Natural killer cell (primary cell): Measurements from ENCODE around the gene PRKN. TPM values are rescaled to one million over a fixed set of nuclear protein-coding genes. Genes with fewer than 3 reads are reported as not detected.

Experiments
- ATAC-seq, 3 donors: fragments of 150-1000 bp in 2 of 3; fragments of 200-7000 bp in 1 of 3; cut with Tn5 transposase; 1 replicate in 1 of 3; 2 replicates in 2 of 3; pipeline ENCODE4 v1.10.0; 2021; ENCODE audit warnings: mild to moderate bottlenecking in 2 of 3, moderate library complexity in 2 of 3
- DNase-seq, 2 donors: peaks; one replicate each; pipeline versions ENCODE4 v3.0.0 to v3.0.0-alpha.2; 2013 to 2021; ENCODE audit warnings: mixed read lengths in 1 of 2
- H3K27ac ChIP-seq: one replicate; pipeline ENCODE4 v1.5.1; 2013; ENCODE audit warnings: mild to moderate bottlenecking, low read length
- H3K27me3 ChIP-seq: one replicate; pipeline ENCODE4 v1.6.1; 2013; ENCODE audit warnings: low read length; ENCODE audit not compliant: control insufficient read depth, insufficient read depth
- H3K36me3 ChIP-seq: one replicate; pipeline ENCODE4 v1.6.1; 2013; ENCODE audit warnings: low read length; ENCODE audit not compliant: control insufficient read depth, insufficient read depth
- H3K4me1 ChIP-seq: one replicate; pipeline ENCODE4 v1.6.1; 2013; ENCODE audit warnings: low read length; ENCODE audit not compliant: control insufficient read depth, insufficient read depth
- H3K4me3 ChIP-seq: one replicate; pipeline ENCODE4 v1.5.1; 2013; ENCODE audit warnings: low read length
- H3K9me3 ChIP-seq: one replicate; pipeline ENCODE4 v1.6.1; 2013; ENCODE audit warnings: low read length; ENCODE audit not compliant: control insufficient read depth, insufficient read depth
- H3K27ac Mint-ChIP-seq, 2 donors: one replicate each; pipeline ENCODE4 v1.8.0; 2022; ENCODE audit warnings: mild to moderate bottlenecking in 2 of 2, mixed read lengths in 2 of 2, moderate library complexity in 1 of 2
- H3K27me3 Mint-ChIP-seq, 2 donors: one replicate each; pipeline ENCODE4 v1.8.0; 2022; ENCODE audit warnings: low read depth in 2 of 2, mixed read lengths in 2 of 2
- H3K36me3 Mint-ChIP-seq: one replicate; pipeline ENCODE4 v1.8.0; 2022; ENCODE audit warnings: mixed read lengths
- H3K4me1 Mint-ChIP-seq, 2 donors: one replicate each; pipeline ENCODE4 v1.8.0; 2022; ENCODE audit warnings: mixed read lengths in 2 of 2
- H3K4me3 Mint-ChIP-seq: one replicate; pipeline ENCODE4 v1.8.0; 2022; ENCODE audit warnings: mild to moderate bottlenecking, moderate library complexity, mixed read lengths
- H3K9me3 Mint-ChIP-seq, 2 donors: one replicate each; pipeline ENCODE4 v1.8.0; 2022; ENCODE audit warnings: mixed read lengths in 2 of 2
- WGBS: methylation state at CpG from one replicate; pipeline ENCODE4 v1.1.7; 2013; ENCODE audit warnings: missing lambda C conversion rate; ENCODE audit not compliant: insufficient coverage; 5-methylcytosine and 5-hydroxymethylcytosine counted together
- intact Hi-C: fragments of 100-400 bp; cut with micrococcal nuclease; formaldehyde crosslinking; loops from one replicate; pipeline ENCODE4 v1.14.2; 2022
- total RNA-seq, 4 donors: library from RNA; stranded (reverse); fragments of 120-200 nt in 1 of 4; gene quantifications; one replicate each; pipeline versions ENCODE4 v1.2.3 to v1.2.4, GENCODE V29; 2013 to 2022
- TF ChIP-seq, protein P1 (sequence below): fragments of 200-600 bp; IDR thresholded peaks from one replicate; pipeline ENCODE4 v1.8.0; 2022; ENCODE audit warnings: antibody characterized with exemption

The PRKN gene
- total RNA-seq, 3 donors from 2014 or later (not counting 1 experiment from before 2014, with no cell fraction given) = 1.4 to 1.9 (median 1.9) TPM

DNA sequence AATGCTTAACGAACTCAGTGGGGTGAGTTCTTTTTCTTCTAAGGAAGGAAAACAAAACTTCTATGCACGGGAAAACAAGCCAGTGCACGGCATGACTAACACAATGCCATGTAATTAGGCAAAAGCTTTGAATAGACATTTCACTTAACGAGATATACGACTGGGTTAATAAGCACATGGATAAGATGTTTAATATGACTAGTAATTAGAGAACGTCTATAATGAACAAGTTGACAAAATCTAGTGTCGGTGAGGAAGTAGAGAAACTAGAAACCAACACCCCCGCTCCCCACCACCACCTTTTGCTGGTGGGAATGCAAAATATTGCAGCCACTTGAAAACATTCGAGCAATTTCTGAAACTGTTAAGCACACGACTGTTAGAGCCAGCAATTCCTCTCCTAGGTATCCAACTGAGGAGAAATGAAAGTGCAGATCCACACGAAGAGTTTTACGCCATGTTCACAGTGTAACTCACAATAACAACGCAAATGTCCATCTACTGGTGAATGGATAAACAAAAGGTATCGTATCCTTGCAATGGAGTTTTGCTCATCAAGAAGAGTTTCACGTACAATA lies 808.8 kb downstream of the PRKN start:
- 93% methylated on average over 14 of the region's 15 CpGs for WGBS
- H3K9me3 Mint-ChIP-seq = no peaks in the 10 kb centered on the region
- H3K27ac Mint-ChIP-seq = no peak overlapping the region
- intact Hi-C loops = no loop called here
- no peaks in the 10 kb centered on the region for H3K4me1 Mint-ChIP-seq
- no peak overlapping the region for H3K4me3 ChIP-seq
- no peaks in the 10 kb centered on the region for H3K27me3 Mint-ChIP-seq
- no peaks in the 10 kb centered on the region for H3K9me3 ChIP-seq
- DNase-seq (no peak), ATAC-seq (no peak)
- no peak overlapping the region for H3K4me3 Mint-ChIP-seq
- no peak overlapping the region for H3K27ac ChIP-seq
- no peaks in the 10 kb centered on the region for H3K4me1 ChIP-seq
- H3K36me3 ChIP-seq = no peaks in the 10 kb centered on the region
- H3K36me3 Mint-ChIP-seq = no peaks in the 10 kb centered on the region
- H3K27me3 ChIP-seq = no peaks in the 10 kb centered on the region
- TF ChIP-seq, protein P1, sequence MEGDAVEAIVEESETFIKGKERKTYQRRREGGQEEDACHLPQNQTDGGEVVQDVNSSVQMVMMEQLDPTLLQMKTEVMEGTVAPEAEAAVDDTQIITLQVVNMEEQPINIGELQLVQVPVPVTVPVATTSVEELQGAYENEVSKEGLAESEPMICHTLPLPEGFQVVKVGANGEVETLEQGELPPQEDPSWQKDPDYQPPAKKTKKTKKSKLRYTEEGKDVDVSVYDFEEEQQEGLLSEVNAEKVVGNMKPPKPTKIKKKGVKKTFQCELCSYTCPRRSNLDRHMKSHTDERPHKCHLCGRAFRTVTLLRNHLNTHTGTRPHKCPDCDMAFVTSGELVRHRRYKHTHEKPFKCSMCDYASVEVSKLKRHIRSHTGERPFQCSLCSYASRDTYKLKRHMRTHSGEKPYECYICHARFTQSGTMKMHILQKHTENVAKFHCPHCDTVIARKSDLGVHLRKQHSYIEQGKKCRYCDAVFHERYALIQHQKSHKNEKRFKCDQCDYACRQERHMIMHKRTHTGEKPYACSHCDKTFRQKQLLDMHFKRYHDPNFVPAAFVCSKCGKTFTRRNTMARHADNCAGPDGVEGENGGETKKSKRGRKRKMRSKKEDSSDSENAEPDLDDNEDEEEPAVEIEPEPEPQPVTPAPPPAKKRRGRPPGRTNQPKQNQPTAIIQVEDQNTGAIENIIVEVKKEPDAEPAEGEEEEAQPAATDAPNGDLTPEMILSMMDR = no peak

DNA sequence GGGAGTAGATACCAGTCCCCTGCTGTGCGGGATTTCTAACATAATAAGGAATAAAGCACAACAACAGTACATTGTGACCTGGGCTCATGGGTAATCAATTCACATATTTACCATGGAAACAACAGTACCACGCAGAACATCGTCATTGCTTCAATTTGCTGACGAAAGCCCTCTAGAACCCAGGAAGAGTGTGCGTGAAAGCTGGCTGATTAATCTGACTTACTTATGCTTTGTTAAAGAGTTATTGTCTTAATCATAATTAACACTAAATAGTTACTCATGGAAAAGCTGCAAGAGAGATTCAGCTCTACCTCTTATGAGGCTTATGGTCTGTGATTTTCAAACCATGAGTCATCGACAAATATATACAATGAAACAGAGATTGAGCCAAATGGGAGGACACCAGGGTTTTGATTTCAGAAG lies 809.4 kb downstream of the PRKN start:
- Histone ChIP-seq H3K9me3 (no peaks in the 10 kb centered on the region), H3K4me1 (no peaks in the 10 kb centered on the region), H3K36me3 (no peaks in the 10 kb centered on the region), H3K27ac (no peak overlapping the region), H3K4me3 (no peak overlapping the region), H3K27me3 (no peaks in the 10 kb centered on the region)
- TF ChIP-seq, protein P1 = no peak
- H3K27ac Mint-ChIP-seq = no peak overlapping the region
- WGBS = 99% methylated on average over 3 of the region's 6 CpGs
- intact Hi-C loops = no loop called here
- ATAC-seq (no peak), DNase-seq (no peak)
- no peaks in the 10 kb centered on the region for H3K27me3 Mint-ChIP-seq
- H3K36me3 Mint-ChIP-seq = no peaks in the 10 kb centered on the region
- no peak overlapping the region for H3K4me3 Mint-ChIP-seq
- no peaks in the 10 kb centered on the region for H3K9me3 Mint-ChIP-seq
- no peaks in the 10 kb centered on the region for H3K4me1 Mint-ChIP-seq

DNA sequence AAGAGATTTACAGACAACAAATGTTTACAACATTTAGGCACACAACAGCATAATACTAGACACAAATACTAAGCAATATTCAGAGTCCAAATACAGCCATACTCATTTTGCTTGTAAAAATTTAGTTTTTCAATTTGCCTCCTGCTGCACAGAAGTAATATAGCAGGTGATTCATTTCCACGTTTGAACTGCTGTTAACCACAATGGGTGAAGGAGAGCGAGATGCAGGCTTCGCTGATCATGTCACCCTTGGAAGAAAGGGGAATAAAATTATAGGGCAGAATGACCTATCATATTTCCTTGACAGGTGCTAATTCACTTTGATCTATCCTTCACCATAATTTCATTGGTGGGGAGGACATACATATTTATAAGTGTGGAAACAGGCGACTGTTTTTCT lies 809.9 kb downstream of the PRKN start:
- H3K9me3 ChIP-seq = no peaks in the 10 kb centered on the region
- H3K36me3 Mint-ChIP-seq = no peaks in the 10 kb centered on the region
- H3K27ac ChIP-seq = no peak overlapping the region
- WGBS = 28% methylated on average over 4 of the region's 4 CpGs
- no peak overlapping the region for H3K27ac Mint-ChIP-seq
- no peak overlapping the region for H3K4me3 Mint-ChIP-seq
- no peaks in the 10 kb centered on the region for H3K9me3 Mint-ChIP-seq
- no peaks in the 10 kb centered on the region for H3K36me3 ChIP-seq
- H3K4me1 ChIP-seq = no peaks in the 10 kb centered on the region
- ATAC-seq (no peak), DNase-seq (no peak)
- intact Hi-C loops = no loop called here
- TF ChIP-seq, protein P1 = no peak
- no peaks in the 10 kb centered on the region for H3K27me3 ChIP-seq
- H3K4me3 ChIP-seq = no peak overlapping the region
- no peaks in the 10 kb centered on the region for H3K27me3 Mint-ChIP-seq
- no peaks in the 10 kb centered on the region for H3K4me1 Mint-ChIP-seq

DNA sequence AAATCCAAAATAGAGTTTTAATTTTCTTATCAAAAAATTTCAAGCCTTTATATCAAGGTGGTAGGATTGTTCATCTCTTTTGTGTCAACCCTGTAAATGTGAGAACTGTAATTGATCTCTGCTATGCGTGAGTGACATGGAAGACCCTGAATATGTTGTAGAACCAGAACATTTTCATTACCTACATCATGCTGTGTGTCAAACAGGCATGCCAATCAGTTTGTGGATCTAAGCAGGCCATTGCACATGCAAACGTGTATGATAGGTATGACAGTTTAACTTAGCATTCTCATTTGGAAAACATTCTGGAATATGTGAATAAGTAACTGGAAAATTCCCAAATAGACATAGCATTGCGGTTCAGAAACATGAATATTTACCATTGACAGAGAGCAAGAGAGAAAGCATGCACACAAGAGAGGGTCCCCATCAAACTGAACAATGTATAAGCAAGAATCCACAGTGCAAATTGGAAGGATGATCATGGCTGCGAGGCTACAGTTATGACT lies 812.1 kb downstream of the PRKN start:
- H3K4me1 Mint-ChIP-seq = no peaks in the 10 kb centered on the region
- 98% methylated on average over 3 of the region's 4 CpGs for WGBS

More for the DNA sequence above, 812.1 kb downstream of the PRKN start:
- ATAC-seq (no peak), DNase-seq (no peak)
- Mint-ChIP-seq H3K27me3 (no peaks in the 10 kb centered on the region), H3K36me3 (no peaks in the 10 kb centered on the region), H3K4me3 (no peak overlapping the region), H3K27ac (no peak overlapping the region), H3K9me3 (no peaks in the 10 kb centered on the region)
- intact Hi-C loops = no loop called here
- Histone ChIP-seq H3K27me3 (no peaks in the 10 kb centered on the region), H3K9me3 (no peaks in the 10 kb centered on the region), H3K36me3 (no peaks in the 10 kb centered on the region), H3K27ac (no peak overlapping the region), H3K4me1 (no peaks in the 10 kb centered on the region), H3K4me3 (no peak overlapping the region)
- TF ChIP-seq, protein P1 = no peak
